Activated naive CD4-positive, alpha-beta T cell treated with anti-CD3 and anti-CD28 coated beads, Interleukin-2, amount 10 ng/mL, durations not matched to agents 7 days and 5 days (primary cell): ENCODE data around the gene TMEM273.

Experiments
- CTCF ChIA-PET: fragments of 350-600 bp; sonication (Branson Sonifier 250); formaldehyde crosslinking; loops from one replicate; lab custom pipeline; 2021; ENCODE audit warnings: antibody characterized with exemption; lab: Charles Lee
- DNase-seq: peaks from one replicate; pipeline ENCODE4 v3.0.0-alpha.2; 2020
- H3K27ac Mint-ChIP-seq: one replicate; pipeline ENCODE4 v1.8.0; 2021; ENCODE audit warnings: mild to moderate bottlenecking, moderate library complexity, mixed read lengths
- H3K27me3 Mint-ChIP-seq: one replicate; pipeline ENCODE4 v1.8.0; 2021; ENCODE audit warnings: mild to moderate bottlenecking, mixed read lengths
- H3K36me3 Mint-ChIP-seq: one replicate; pipeline ENCODE4 v1.8.0; 2021; ENCODE audit warnings: mixed read lengths
- H3K4me1 Mint-ChIP-seq: one replicate; pipeline ENCODE4 v1.8.0; 2021; ENCODE audit warnings: mixed read lengths
- H3K4me3 Mint-ChIP-seq: one replicate; pipeline ENCODE4 v1.8.0; 2021; ENCODE audit warnings: mild to moderate bottlenecking, moderate library complexity, mixed read lengths
- H3K9me3 Mint-ChIP-seq: one replicate; pipeline ENCODE4 v1.8.0; 2021; ENCODE audit warnings: mixed read lengths

The TMEM273 gene

GRCh38 chr10:49191349-49191748 lies 3.2 kb upstream of the TMEM273 start:
- peaks cover 35% of the 10 kb centered on the region for H3K27me3 Mint-ChIP-seq
- peaks cover 64% of the 10 kb centered on the region for H3K4me1 Mint-ChIP-seq
- H3K36me3 Mint-ChIP-seq: no peaks in the 10 kb centered on the region
- CTCF ChIA-PET: no interaction called here
- no peaks in the 10 kb centered on the region for H3K9me3 Mint-ChIP-seq
- no peak overlapping the region for H3K4me3 Mint-ChIP-seq
- H3K27ac Mint-ChIP-seq: no peak overlapping the region
- DNase-seq: no peak

GRCh38 chr10:49189422-49189821 lies 1.2 kb upstream of the TMEM273 start:
- H3K4me1 Mint-ChIP-seq: peaks cover 72% of the 10 kb centered on the region
- DNase-seq: no peak
- no peak overlapping the region for H3K4me3 Mint-ChIP-seq
- no peaks in the 10 kb centered on the region for H3K9me3 Mint-ChIP-seq
- H3K27me3 Mint-ChIP-seq: peaks cover 40% of the 10 kb centered on the region
- H3K27ac Mint-ChIP-seq: peak overlapping the region; percentile 76
- CTCF ChIA-PET: no interaction called here
- no peaks in the 10 kb centered on the region for H3K36me3 Mint-ChIP-seq

- CTCF ChIA-PET: no interaction called here
- Mint-ChIP-seq H3K36me3 (peaks cover under 1% of the 10 kb centered on the region), H3K27me3 (peaks cover 40% of the 10 kb centered on the region), H3K4me1 (peaks cover 82% of the 10 kb centered on the region), H3K27ac (peak overlapping the region; percentile 2), H3K9me3 (no peaks in the 10 kb centered on the region), H3K4me3 (peak overlapping the region; percentile 67)
- DNase-seq: no peak
Observed at GRCh38 chr10:49187044-49187484, 1.1 kb downstream of the TMEM273 start.

- peaks cover 86% of the 10 kb centered on the region for H3K4me1 Mint-ChIP-seq
- peaks cover 3% of the 10 kb centered on the region for H3K36me3 Mint-ChIP-seq
- H3K27ac Mint-ChIP-seq: no peak overlapping the region
- peak overlapping the region; percentile 67 for H3K4me3 Mint-ChIP-seq
- no peaks in the 10 kb centered on the region for H3K9me3 Mint-ChIP-seq
- peaks cover 40% of the 10 kb centered on the region for H3K27me3 Mint-ChIP-seq
- CTCF ChIA-PET: no interaction called here
- DNase-seq: no peak
Observed at GRCh38 chr10:49186613-49187012, 1.6 kb downstream of the TMEM273 start.

GRCh38 chr10:49185213-49185612 lies 3.0 kb downstream of the TMEM273 start:
- Mint-ChIP-seq H3K9me3 (no peaks in the 10 kb centered on the region), H3K27ac (peak overlapping the region; percentile 35), H3K4me3 (no peak overlapping the region), H3K27me3 (peaks cover 29% of the 10 kb centered on the region), H3K36me3 (peaks cover 6% of the 10 kb centered on the region), H3K4me1 (peaks cover 86% of the 10 kb centered on the region)
- CTCF ChIA-PET: no interaction called here
- DNase-seq: no peak

- Mint-ChIP-seq H3K27me3 (peaks cover 24% of the 10 kb centered on the region), H3K27ac (peak overlapping the region; percentile 89), H3K9me3 (no peaks in the 10 kb centered on the region), H3K36me3 (peaks cover 6% of the 10 kb centered on the region), H3K4me1 (peaks cover 84% of the 10 kb centered on the region), H3K4me3 (peak overlapping the region; percentile 40)
- CTCF ChIA-PET: no interaction called here
- DNase-seq: no peak
Observed at GRCh38 chr10:49184642-49185111, 3.5 kb downstream of the TMEM273 start.

- no peaks in the 10 kb centered on the region for H3K9me3 Mint-ChIP-seq
- H3K27me3 Mint-ChIP-seq: peaks cover 18% of the 10 kb centered on the region
- CTCF ChIA-PET: interaction anchor here (1.1 kb wide), 1 partner anchor 20 kb away, joined by 4 read pairs; no protein-coding TSS in a partner anchor
- H3K27ac Mint-ChIP-seq: peak overlapping the region; percentile 89
- peaks cover 6% of the 10 kb centered on the region for H3K36me3 Mint-ChIP-seq
- H3K4me3 Mint-ChIP-seq: peak overlapping the region; percentile 40
- H3K4me1 Mint-ChIP-seq: peaks cover 79% of the 10 kb centered on the region
- DNase-seq: no peak
Observed at GRCh38 chr10:49183596-49184542, 4.3 kb downstream of the TMEM273 start.

GRCh38 chr10:49182776-49183175 lies 5.4 kb downstream of the TMEM273 start:
- CTCF ChIA-PET: no interaction called here
- Mint-ChIP-seq H3K4me3 (no peak overlapping the region), H3K27ac (peak overlapping the region; percentile 44), H3K27me3 (peaks cover 9% of the 10 kb centered on the region), H3K4me1 (peaks cover 76% of the 10 kb centered on the region), H3K9me3 (no peaks in the 10 kb centered on the region), H3K36me3 (peaks cover 8% of the 10 kb centered on the region)
- DNase-seq: no peak

GRCh38 chr10:49180444-49180860 lies 7.7 kb downstream of the TMEM273 start:
- no peak for DNase-seq
- H3K4me1 Mint-ChIP-seq: peaks cover 69% of the 10 kb centered on the region
- H3K27me3 Mint-ChIP-seq: no peaks in the 10 kb centered on the region
- peaks cover 8% of the 10 kb centered on the region for H3K36me3 Mint-ChIP-seq
- H3K4me3 Mint-ChIP-seq: no peak overlapping the region
- no peaks in the 10 kb centered on the region for H3K9me3 Mint-ChIP-seq
- CTCF ChIA-PET: no interaction called here
- H3K27ac Mint-ChIP-seq: peak overlapping the region; percentile 20

- Mint-ChIP-seq H3K9me3 (no peaks in the 10 kb centered on the region), H3K4me1 (peaks cover 64% of the 10 kb centered on the region), H3K4me3 (no peak overlapping the region), H3K27me3 (peaks cover 4% of the 10 kb centered on the region), H3K27ac (peak overlapping the region; percentile 6), H3K36me3 (peaks cover 8% of the 10 kb centered on the region)
- DNase-seq: no peak
- CTCF ChIA-PET: no interaction called here
Observed at GRCh38 chr10:49179699-49180443, 8.3 kb downstream of the TMEM273 start.

GRCh38 chr10:49178489-49179471 lies 9.4 kb downstream of the TMEM273 start:
- Mint-ChIP-seq H3K27ac (no peak overlapping the region), H3K27me3 (peaks cover 12% of the 10 kb centered on the region), H3K9me3 (no peaks in the 10 kb centered on the region), H3K4me1 (peaks cover 57% of the 10 kb centered on the region), H3K36me3 (peaks cover 8% of the 10 kb centered on the region), H3K4me3 (no peak overlapping the region)
- CTCF ChIA-PET: interaction anchor here (0.6 kb wide), 1 partner anchor 332 kb away, joined by 3 read pairs; no protein-coding TSS in a partner anchor
- no peak for DNase-seq

GRCh38 chr10:49177391-49178355 lies 10.5 kb downstream of the TMEM273 start:
- no peak overlapping the region for H3K4me3 Mint-ChIP-seq
- H3K27ac Mint-ChIP-seq: peak overlapping the region; percentile 84
- H3K36me3 Mint-ChIP-seq: peaks cover 8% of the 10 kb centered on the region
- DNase-seq: peak; percentile 40
- CTCF ChIA-PET: no interaction called here
- no peaks in the 10 kb centered on the region for H3K9me3 Mint-ChIP-seq
- peaks cover 47% of the 10 kb centered on the region for H3K4me1 Mint-ChIP-seq
- peaks cover 12% of the 10 kb centered on the region for H3K27me3 Mint-ChIP-seq
